ENCODE data around the gene HHIPL1.

HHIPL1 gene

GRCh38 chr14:99644723-99645544 is at the start of gene HHIPL1:
HHIPL1 (plus strand) TSS chr14:99645129; CDS start chr14:99645208, 79 bp downstream.
- no peak for DNase-seq (ENCODE audit: low spot score)
- no peak within 1 kb of the TSS for H3K27ac Mint-ChIP-seq
- H3K4me1 Mint-ChIP-seq (ENCODE audit: low read depth), result no peaks in the 10 kb centered on the region
- no peak within 1 kb of the TSS for H3K4me3 Mint-ChIP-seq
- no peaks in the 10 kb centered on the region for H3K36me3 Mint-ChIP-seq (ENCODE audit: low read depth)
- H3K9me3 Mint-ChIP-seq, result no peaks in the 10 kb centered on the region
- peaks cover 32% of the 10 kb centered on the region for H3K27me3 Mint-ChIP-seq (ENCODE audit: low read depth)

GRCh38 chr14:99595524-99595923 is 49.4 kb upstream of the HHIPL1 start:
- H3K4me3 Mint-ChIP-seq, result peak overlapping the region; percentile 58

GRCh38 chr14:99596071-99596627 is 48.8 kb upstream of the HHIPL1 start:
- no peak overlapping the region for H3K27ac Mint-ChIP-seq
- H3K36me3 Mint-ChIP-seq (ENCODE audit: low read depth), result no peaks in the 10 kb centered on the region
- H3K27me3 Mint-ChIP-seq (ENCODE audit: low read depth), result peaks cover 2% of the 10 kb centered on the region
- peaks cover 13% of the 10 kb centered on the region for H3K4me1 Mint-ChIP-seq (ENCODE audit: low read depth)
- no peaks in the 10 kb centered on the region for H3K9me3 Mint-ChIP-seq
- H3K4me3 Mint-ChIP-seq, result no peak overlapping the region
- no peak for DNase-seq (ENCODE audit: low spot score)

More at GRCh38 chr14:99595524-99595923, 49.4 kb upstream of the HHIPL1 start:
- Mint-ChIP-seq H3K27ac (peak overlapping the region; percentile 62), H3K9me3 (no peaks in the 10 kb centered on the region), H3K36me3 (ENCODE audit: low read depth) (no peaks in the 10 kb centered on the region), H3K4me1 (ENCODE audit: low read depth) (peaks cover 11% of the 10 kb centered on the region), H3K27me3 (ENCODE audit: low read depth) (no peaks in the 10 kb centered on the region)
- DNase-seq (ENCODE audit: low spot score), result no peak

GRCh38 chr14:99596772-99597171 is 48.2 kb upstream of the HHIPL1 start:
- Mint-ChIP-seq H3K27me3 (ENCODE audit: low read depth) (peaks cover 4% of the 10 kb centered on the region), H3K9me3 (no peaks in the 10 kb centered on the region), H3K27ac (no peak overlapping the region), H3K36me3 (ENCODE audit: low read depth) (no peaks in the 10 kb centered on the region), H3K4me1 (ENCODE audit: low read depth) (peaks cover 13% of the 10 kb centered on the region), H3K4me3 (no peak overlapping the region)
- DNase-seq (ENCODE audit: low spot score), result no peak

GRCh38 chr14:99597911-99598600 is 46.9 kb upstream of the HHIPL1 start:
- peaks cover 12% of the 10 kb centered on the region for H3K27me3 Mint-ChIP-seq (ENCODE audit: low read depth)
- H3K27ac Mint-ChIP-seq, result no peak overlapping the region
- no peaks in the 10 kb centered on the region for H3K36me3 Mint-ChIP-seq (ENCODE audit: low read depth)
- H3K9me3 Mint-ChIP-seq, result no peaks in the 10 kb centered on the region
- DNase-seq (ENCODE audit: low spot score), result no peak
- no peak overlapping the region for H3K4me3 Mint-ChIP-seq
- H3K4me1 Mint-ChIP-seq (ENCODE audit: low read depth), result peaks cover 21% of the 10 kb centered on the region

GRCh38 chr14:99598774-99599173 is 46.2 kb upstream of the HHIPL1 start:
- Mint-ChIP-seq H3K9me3 (no peaks in the 10 kb centered on the region), H3K4me1 (ENCODE audit: low read depth) (peaks cover 21% of the 10 kb centered on the region)
- DNase-seq (ENCODE audit: low spot score), result no peak

GRCh38 chr14:99599393-99599792 is 45.5 kb upstream of the HHIPL1 start:
- H3K27ac Mint-ChIP-seq, result no peak overlapping the region

More at GRCh38 chr14:99598774-99599173, 46.2 kb upstream of the HHIPL1 start:
- Mint-ChIP-seq H3K4me3 (no peak overlapping the region), H3K36me3 (ENCODE audit: low read depth) (no peaks in the 10 kb centered on the region), H3K27ac (no peak overlapping the region), H3K27me3 (ENCODE audit: low read depth) (peaks cover 12% of the 10 kb centered on the region)

GRCh38 chr14:99600232-99600888 is 44.6 kb upstream of the HHIPL1 start:
- no peak overlapping the region for H3K27ac Mint-ChIP-seq

More at GRCh38 chr14:99599393-99599792, 45.5 kb upstream of the HHIPL1 start:
- no peak for DNase-seq (ENCODE audit: low spot score)
- no peak overlapping the region for H3K4me3 Mint-ChIP-seq
- no peaks in the 10 kb centered on the region for H3K36me3 Mint-ChIP-seq (ENCODE audit: low read depth)
- H3K27me3 Mint-ChIP-seq (ENCODE audit: low read depth), result peaks cover 12% of the 10 kb centered on the region
- peaks cover 21% of the 10 kb centered on the region for H3K4me1 Mint-ChIP-seq (ENCODE audit: low read depth)
- H3K9me3 Mint-ChIP-seq, result no peaks in the 10 kb centered on the region

GRCh38 chr14:99601361-99601831 is 43.5 kb upstream of the HHIPL1 start:
- peaks cover 17% of the 10 kb centered on the region for H3K4me1 Mint-ChIP-seq (ENCODE audit: low read depth)
- no peaks in the 10 kb centered on the region for H3K9me3 Mint-ChIP-seq
- H3K4me3 Mint-ChIP-seq, result peak overlapping the region; percentile 68
- DNase-seq (ENCODE audit: low spot score), result no peak
- no peak overlapping the region for H3K27ac Mint-ChIP-seq
- H3K36me3 Mint-ChIP-seq (ENCODE audit: low read depth), result no peaks in the 10 kb centered on the region
- peaks cover 12% of the 10 kb centered on the region for H3K27me3 Mint-ChIP-seq (ENCODE audit: low read depth)

More at GRCh38 chr14:99600232-99600888, 44.6 kb upstream of the HHIPL1 start:
- Mint-ChIP-seq H3K4me1 (ENCODE audit: low read depth) (peaks cover 14% of the 10 kb centered on the region), H3K4me3 (no peak overlapping the region), H3K27me3 (ENCODE audit: low read depth) (peaks cover 12% of the 10 kb centered on the region), H3K9me3 (no peaks in the 10 kb centered on the region), H3K36me3 (ENCODE audit: low read depth) (no peaks in the 10 kb centered on the region)
- no peak for DNase-seq (ENCODE audit: low spot score)

- peak; percentile 23 for DNase-seq (ENCODE audit: low spot score)
- Mint-ChIP-seq H3K27me3 (ENCODE audit: low read depth) (peaks cover 12% of the 10 kb centered on the region), H3K27ac (peak overlapping the region; percentile 31), H3K4me1 (ENCODE audit: low read depth) (peaks cover 17% of the 10 kb centered on the region), H3K9me3 (no peaks in the 10 kb centered on the region), H3K4me3 (peak overlapping the region; percentile 70), H3K36me3 (ENCODE audit: low read depth) (no peaks in the 10 kb centered on the region)
These were observed 42.7 kb upstream of the HHIPL1 start for GRCh38 chr14:99602054-99602787.

GRCh38 chr14:99602788-99603415 is 42.0 kb upstream of the HHIPL1 start:
- Mint-ChIP-seq H3K27me3 (ENCODE audit: low read depth) (peaks cover 12% of the 10 kb centered on the region), H3K36me3 (ENCODE audit: low read depth) (no peaks in the 10 kb centered on the region), H3K4me1 (ENCODE audit: low read depth) (peaks cover 17% of the 10 kb centered on the region), H3K9me3 (no peaks in the 10 kb centered on the region), H3K4me3 (peak overlapping the region; percentile 70), H3K27ac (peak overlapping the region; percentile 31)
- DNase-seq (ENCODE audit: low spot score), result no peak

GRCh38 chr14:99603471-99604277 is 41.3 kb upstream of the HHIPL1 start, which contains the start of gene CCDC85C:
CCDC85C (minus strand) TSS chr14:99604207; CDS start chr14:99603959, 248 bp downstream.
- DNase-seq (ENCODE audit: low spot score), result peak; percentile 38
- no peaks in the 10 kb centered on the region for H3K36me3 Mint-ChIP-seq (ENCODE audit: low read depth)
- H3K27me3 Mint-ChIP-seq (ENCODE audit: low read depth), result peaks cover 12% of the 10 kb centered on the region
- peak within 1 kb of the TSS; percentile 92 for H3K4me3 Mint-ChIP-seq
- peaks cover 17% of the 10 kb centered on the region for H3K4me1 Mint-ChIP-seq (ENCODE audit: low read depth)
- H3K9me3 Mint-ChIP-seq, result no peaks in the 10 kb centered on the region
- peak within 1 kb of the TSS; percentile 91 for H3K27ac Mint-ChIP-seq

Data from T-helper 2 cell treated with Interferon-gamma antibody and Interleukin-4, amounts not matched to agents 5 μg/mL and 100 μg/mL, for 36 hours (primary cell).